Activated naive CD8-positive, alpha-beta T cell treated with anti-CD3 and anti-CD28 coated beads, Interleukin-2, amount 50 U/mL, for 16 hours (primary cell): Measurements from ENCODE around the gene CITED1.

Experiments used
- DNase-seq: peaks from one replicate; pipeline ENCODE4 v3.0.0-alpha.2; 2020; ENCODE audit warnings: low read depth, low spot score

CITED1 gene

GRCh38 chrX:72270316-72270866 is 35.3 kb downstream of the CITED1 start:
- no peak for DNase-seq

GRCh38 chrX:72269671-72270251 is 36.0 kb downstream of the CITED1 start:
- DNase-seq, result no peak

GRCh38 chrX:72268597-72269365 is 36.9 kb downstream of the CITED1 start:
- DNase-seq, result no peak

GRCh38 chrX:72265263-72265662 is 40.5 kb downstream of the CITED1 start:
- DNase-seq, result no peak

GRCh38 chrX:72262077-72262476 is 43.6 kb downstream of the CITED1 start:
- DNase-seq, result no peak

- DNase-seq, result no peak
Measured at GRCh38 chrX:72260448-72260847, 45.3 kb downstream of the CITED1 start.

- DNase-seq, result no peak
Measured at GRCh38 chrX:72258174-72258573, 47.5 kb downstream of the CITED1 start.

GRCh38 chrX:72255864-72256263 is 49.9 kb downstream of the CITED1 start:
- DNase-seq, result no peak

GRCh38 chrX:72255445-72255844 is 50.3 kb downstream of the CITED1 start:
- no peak for DNase-seq

- DNase-seq, result no peak
Measured at GRCh38 chrX:72254816-72255215, 50.9 kb downstream of the CITED1 start.

- DNase-seq, result no peak
Measured at GRCh38 chrX:72253686-72254085, 52.0 kb downstream of the CITED1 start.
